Mammary epithelial cell (primary cell): ENCODE measurements around the gene IQSEC1.

Source experiments
- CTCF ChIP-seq, 2 donors: IDR thresholded peaks in 1 of 2; conservative IDR thresholded peaks in 1 of 2; 2 replicates each; pipeline ENCODE4 v1.5.1; 2011 to 2012; ENCODE audit warnings: inconsistent platforms in 2 of 2, low read length in 2 of 2, mild to moderate bottlenecking in 2 of 2, control low read depth in 1 of 2, low read depth in 1 of 2; ENCODE audit not compliant: insufficient read depth in 1 of 2; ENCODE audit errors: extremely low read depth in 1 of 2
- EZH2 ChIP-seq: IDR thresholded peaks from 2 replicates; pipeline ENCODE4 v1.6.1; 2012; ENCODE audit warnings: low read length, inconsistent platforms, borderline replicate concordance

- no peak for TF ChIP-seq CTCF (conservative IDR thresholded peaks at IDR 0.05 in 1 of 2, IDR thresholded peaks at IDR 0.05 in 1 of 2; ENCODE audit: extremely low read depth in 1 of 2, insufficient read depth in 1 of 2, low read depth in 1 of 2, low read length in 2 of 2)
- TF ChIP-seq EZH2, result no peak
Observed at GRCh38 chr3:13009946-13010315, 63.3 kb downstream of the IQSEC1 start.
